PC-9 (cell line): ENCODE data around the gene NFIA.

Experiments used
- CTCF ChIP-seq: fragments of 200-600 bp; sonication (generic); conservative IDR thresholded peaks from 2 replicates; pipeline ENCODE4 v1.6.1; 2017; ENCODE audit warnings: mixed run types, antibody characterized with exemption, mild to moderate bottlenecking, moderate library complexity
- EZH2 ChIP-seq: fragments of 200-600 bp; sonication (generic); IDR thresholded peaks from 2 replicates; pipeline ENCODE4 v1.8.0; 2017; ENCODE audit warnings: antibody characterized with exemption, low read depth

- no peak for TF ChIP-seq CTCF
- TF ChIP-seq EZH2, result no peak
Observed at GRCh38 chr1:61181067-61182038, 99.0 kb downstream of the NFIA start.
